GM19099 (cell line): ENCODE measurements around the gene DDX41.

Source experiments
- POLR2A ChIP-seq: IDR thresholded peaks from 3 replicates; pipeline ENCODE4 v1.6.1; 2011; ENCODE audit warnings: low read depth; ENCODE audit not compliant: insufficient read length; ENCODE audit errors: extremely low read depth

DDX41 gene

GRCh38 chr5:177545487-177546257, 28.9 kb upstream of the DDX41 start:
- no peak for TF ChIP-seq POLR2A

- TF ChIP-seq POLR2A = no peak
Observed at GRCh38 chr5:177542816-177543465, 26.2 kb upstream of the DDX41 start.

DNA sequence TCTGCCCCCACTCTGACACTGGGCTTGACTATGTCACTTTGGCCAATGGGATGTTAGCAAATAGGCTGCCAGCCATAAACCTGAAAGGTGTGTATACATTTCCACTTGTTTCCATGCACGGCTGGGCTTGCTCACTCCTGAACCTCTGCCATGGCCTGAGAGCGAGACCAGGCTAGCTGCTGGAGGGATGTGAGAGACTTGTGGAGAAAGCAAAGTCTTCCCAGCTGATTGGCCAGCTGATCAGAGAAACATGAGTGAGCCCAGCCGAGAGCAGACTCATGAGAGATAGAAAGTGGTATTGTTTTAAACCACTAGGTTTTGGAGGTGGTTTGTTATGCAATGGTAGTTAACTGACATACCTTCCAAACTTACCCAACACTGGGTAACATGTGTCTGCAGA, 23.7 kb upstream of the DDX41 start:
- TF ChIP-seq POLR2A = no peak

- no peak for TF ChIP-seq POLR2A
Observed at GRCh38 chr5:177539411-177539810, 22.6 kb upstream of the DDX41 start.

DNA sequence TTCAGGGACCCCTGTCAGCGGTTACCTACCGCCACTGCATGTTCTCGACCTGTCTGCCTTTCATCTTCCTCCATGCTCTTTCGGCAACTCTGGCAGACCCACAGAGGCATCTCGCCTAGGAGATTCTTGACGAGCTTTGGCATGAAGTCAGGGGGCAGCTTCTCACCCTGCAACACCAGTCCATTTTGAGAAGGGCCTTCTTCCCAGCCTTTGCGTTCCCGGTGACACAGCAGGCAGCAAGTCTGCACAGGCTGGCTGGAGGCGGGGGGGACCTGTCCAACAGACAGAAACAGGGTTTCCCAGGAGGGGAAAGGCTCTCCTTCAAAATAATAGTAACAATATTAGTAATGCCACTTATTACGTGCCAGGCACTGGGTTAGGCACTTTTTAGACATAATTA, 22.1 kb upstream of the DDX41 start:
- no peak for TF ChIP-seq POLR2A

GRCh38 chr5:177537389-177538361, 20.9 kb upstream of the DDX41 start:
- no peak for TF ChIP-seq POLR2A

- TF ChIP-seq POLR2A = no peak
Observed at GRCh38 chr5:177536386-177536785, 19.6 kb upstream of the DDX41 start.

DNA sequence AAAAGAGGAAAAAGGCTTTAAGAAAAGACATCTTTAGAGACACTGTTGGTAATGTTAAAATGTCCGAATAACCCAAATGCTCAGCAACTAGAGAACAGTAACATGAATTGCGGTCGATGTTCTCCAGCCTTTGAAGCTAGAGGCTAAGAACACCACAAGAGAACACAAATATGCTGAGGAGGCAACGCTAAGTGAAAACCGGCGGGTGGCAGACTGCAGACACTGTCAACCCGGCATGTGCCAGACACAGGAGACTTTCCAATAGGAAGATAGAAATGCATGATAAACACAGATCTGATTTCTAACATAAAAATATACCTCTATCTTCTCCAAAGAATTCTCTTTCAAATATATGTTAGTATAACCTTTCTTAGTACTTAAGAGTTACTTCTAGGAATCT, 18.4 kb upstream of the DDX41 start:
- TF ChIP-seq POLR2A = no peak

- TF ChIP-seq POLR2A = no peak
Observed at GRCh38 chr5:177531209-177531940, 14.6 kb upstream of the DDX41 start.

GRCh38 chr5:177530638-177531037, 13.9 kb upstream of the DDX41 start:
- no peak for TF ChIP-seq POLR2A

DNA sequence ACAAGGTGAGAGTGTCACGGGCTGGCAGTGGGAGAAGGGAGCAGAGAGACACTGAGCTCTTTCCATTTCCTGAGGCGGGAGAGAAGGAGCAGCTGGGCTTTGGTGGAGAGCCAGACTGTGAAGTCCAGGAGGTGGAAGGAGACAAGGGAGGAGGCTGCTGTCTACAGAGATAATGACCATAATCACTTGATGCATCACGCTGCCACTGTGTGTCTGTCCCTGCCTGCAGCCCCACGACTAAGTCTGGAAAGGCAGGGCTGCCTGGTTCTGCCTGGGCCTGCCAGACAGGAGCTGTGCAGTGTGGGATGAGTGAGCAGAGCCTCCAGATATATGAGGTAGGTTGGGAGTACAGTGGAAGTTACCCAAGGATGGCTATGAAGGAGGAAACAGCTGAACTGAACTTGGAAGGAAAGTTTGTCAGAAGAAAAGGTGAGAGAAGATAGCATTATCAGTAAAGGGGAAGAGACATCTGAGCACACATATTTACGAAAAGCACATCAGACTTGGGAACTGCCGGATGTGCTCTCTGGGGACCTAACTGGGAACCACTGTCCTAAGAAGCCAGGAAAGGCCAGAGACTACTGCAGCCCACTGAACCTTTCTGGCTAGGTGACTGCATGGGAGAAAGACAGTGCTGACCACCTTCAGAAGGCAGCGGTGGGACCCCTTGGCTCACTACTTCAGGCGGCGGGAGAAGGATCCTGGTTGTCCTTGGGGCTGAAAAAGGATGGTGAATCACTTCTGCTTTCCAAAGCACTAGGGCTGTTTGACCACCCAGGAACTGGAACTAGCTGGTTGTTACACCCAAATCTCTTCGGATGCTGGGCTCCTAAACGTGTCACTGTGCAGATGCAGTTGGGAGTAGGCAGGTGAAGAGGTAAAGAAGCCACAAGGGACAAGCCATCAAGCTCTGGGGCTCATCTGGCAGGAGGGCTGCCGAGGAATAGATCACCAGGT, 12.8 kb upstream of the DDX41 start:
- TF ChIP-seq POLR2A = no peak

DNA sequence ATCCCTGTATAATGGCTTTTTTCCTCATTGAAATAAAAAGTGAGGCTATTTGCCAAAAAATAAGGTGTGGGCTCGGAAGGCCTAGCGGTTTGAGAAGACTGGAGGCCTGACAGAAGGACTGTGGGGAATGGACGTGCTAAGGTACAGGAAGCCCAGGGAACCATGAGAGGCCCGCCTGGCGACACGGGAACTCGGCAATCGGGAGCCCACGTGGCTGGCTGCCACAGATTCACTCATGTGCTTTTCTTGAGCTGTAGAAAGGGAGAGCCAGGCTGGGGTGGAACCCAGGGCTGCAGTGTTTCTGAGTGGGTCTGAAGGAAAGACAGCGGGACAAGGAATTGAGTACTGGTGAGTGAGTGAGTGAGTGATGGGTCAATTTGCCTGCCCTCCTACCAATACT, 11.9 kb upstream of the DDX41 start:
- no peak for TF ChIP-seq POLR2A

DNA sequence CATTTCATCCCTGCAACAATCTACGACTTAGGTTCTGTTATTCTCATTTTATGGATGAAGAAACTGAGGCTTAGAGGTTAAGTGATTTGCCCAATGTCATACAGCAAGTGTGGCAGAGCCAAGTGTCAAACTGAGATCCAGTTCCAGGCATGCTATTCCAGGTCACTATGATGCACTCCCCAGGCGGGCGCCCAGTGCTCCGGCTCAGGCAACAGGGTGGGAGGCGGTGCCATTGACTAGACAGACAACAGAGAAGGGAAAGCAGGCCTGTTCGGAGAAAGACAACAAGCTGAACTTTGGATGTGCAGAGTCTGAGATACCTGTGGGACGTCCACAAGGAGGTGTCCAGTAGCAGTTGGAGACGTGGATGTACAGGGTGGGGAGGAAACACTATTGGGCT, 10.8 kb upstream of the DDX41 start:
- no peak for TF ChIP-seq POLR2A

DNA sequence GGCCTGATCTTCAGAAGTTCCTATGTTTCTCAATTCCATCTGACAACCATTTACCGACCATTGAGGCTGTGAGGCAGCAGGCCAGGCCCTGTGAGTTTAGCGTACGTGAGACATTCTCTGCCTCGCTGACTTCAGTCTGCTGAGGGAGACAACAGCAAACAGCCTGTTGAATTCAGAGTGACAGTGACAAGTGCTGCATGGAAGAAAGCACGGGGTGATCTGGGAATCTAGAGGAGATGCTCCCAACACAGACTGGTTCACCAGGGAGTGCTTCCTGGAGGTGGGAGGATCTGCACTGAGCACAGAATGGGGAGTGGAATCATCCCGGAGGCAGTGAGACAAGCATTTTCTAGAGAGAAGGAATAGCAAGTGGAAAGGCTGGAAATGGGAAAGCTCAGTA, 10.0 kb upstream of the DDX41 start:
- TF ChIP-seq POLR2A = no peak
